Measurements from ENCODE around the gene EXOC4.

- TF ChIP-seq ZNF530 (tag by site-specific recombination; IDR thresholded peaks at IDR 0.05; ENCODE audit: low read depth) (no peak), ZNF274 (IDR thresholded peaks at IDR 0.05; ENCODE audit: low read length) (no peak), ZNF274 (tag by site-specific recombination; IDR thresholded peaks at IDR 0.05; ENCODE audit: borderline replicate concordance) (no peak), CTCF (tag by site-specific recombination; IDR thresholded peaks at IDR 0.05) (no peak), PRDM1 (tag by site-specific recombination; IDR thresholded peaks at IDR 0.05) (no peak), ZNF221 (tag by site-specific recombination; IDR thresholded peaks at IDR 0.05; ENCODE audit: borderline replicate concordance) (no peak), ZBTB20 (tag by site-specific recombination; IDR thresholded peaks at IDR 0.05) (no peak), ZNF146 (tag by site-specific recombination; IDR thresholded peaks at IDR 0.05) (no peak), SETDB1 (IDR thresholded peaks at IDR 0.05; ENCODE audit: insufficient read length, low read length) (no peak), PRDM10 (tag by site-specific recombination; IDR thresholded peaks at IDR 0.05) (no peak), ZNF121 (tag by site-specific recombination; IDR thresholded peaks at IDR 0.05) (no peak)
Measured at GRCh38 chr7:133556553-133556952, 303.7 kb downstream of the EXOC4 start.
